Chondrocyte (in vitro differentiated cells): Measurements from ENCODE around the gene CACNG6. TPM values are rescaled to one million over a fixed set of nuclear protein-coding genes. Genes with fewer than 3 reads are reported as not detected.
"Not testable (repeated sequence)": the region's sequence is repeated elsewhere in the genome, so short reads cannot be mapped to it uniquely, and the experiment has no call there.

Source experiments
- DNase-seq: peaks from one replicate; pipeline ENCODE4 v3.0.0; 2021; ENCODE audit warnings: mixed read lengths, low spot score
- H3K27ac Mint-ChIP-seq: one replicate; pipeline ENCODE4 v1.8.0; 2021; ENCODE audit warnings: mild to moderate bottlenecking, moderate library complexity, mixed read lengths; ENCODE audit not compliant: unreplicated experiment
- H3K27me3 Mint-ChIP-seq: 2 replicates; pipeline ENCODE4 v1.8.0; 2021; ENCODE audit warnings: low read depth, mixed read lengths
- H3K36me3 Mint-ChIP-seq: 2 replicates; pipeline ENCODE4 v1.8.0; 2021; ENCODE audit warnings: low read depth, mixed read lengths
- H3K4me1 Mint-ChIP-seq: 2 replicates; pipeline ENCODE4 v1.8.0; 2021; ENCODE audit warnings: low read depth, mild to moderate bottlenecking, mixed read lengths
- H3K4me3 Mint-ChIP-seq: one replicate; pipeline ENCODE4 v1.8.0; 2021; ENCODE audit warnings: mild to moderate bottlenecking, moderate library complexity, mixed read lengths; ENCODE audit not compliant: unreplicated experiment
- H3K9me3 Mint-ChIP-seq: 2 replicates; pipeline ENCODE4 v1.8.0; 2021; ENCODE audit warnings: low read depth, mixed read lengths
- CTCF ChIP-seq: fragments of 200-600 bp; sonication (generic); IDR thresholded peaks from 2 replicates; pipeline ENCODE4 v1.5.0; 2021; ENCODE audit warnings: antibody characterized with exemption, mild to moderate bottlenecking, moderate library complexity
- total RNA-seq: library from RNA; stranded (reverse); gene quantifications from 3 replicates; pipeline ENCODE4 v1.2.1, GENCODE V29; 2021

The CACNG6 gene
- total RNA-seq, 1 donor from 2014 or later: not detected

GRCh38 chr19:53945998-53946397 lies 45.4 kb upstream of the CACNG6 start:
- no peak overlapping the region for H3K4me3 Mint-ChIP-seq
- no peak for TF ChIP-seq CTCF
- H3K4me1 Mint-ChIP-seq: no peaks in the 10 kb centered on the region
- H3K27me3 Mint-ChIP-seq: peaks cover 38% of the 10 kb centered on the region
- no peak for DNase-seq
- H3K36me3 Mint-ChIP-seq: no peaks in the 10 kb centered on the region
- no peaks in the 10 kb centered on the region for H3K9me3 Mint-ChIP-seq
- no peak overlapping the region for H3K27ac Mint-ChIP-seq

GRCh38 chr19:53947624-53948023 lies 43.8 kb upstream of the CACNG6 start:
- TF ChIP-seq CTCF: no peak
- Mint-ChIP-seq H3K27me3 (peaks cover 30% of the 10 kb centered on the region), H3K27ac (no peak overlapping the region), H3K4me3 (no peak overlapping the region), H3K4me1 (no peaks in the 10 kb centered on the region), H3K36me3 (no peaks in the 10 kb centered on the region), H3K9me3 (no peaks in the 10 kb centered on the region)
- DNase-seq: no peak

GRCh38 chr19:53948611-53949010 lies 42.8 kb upstream of the CACNG6 start:
- not testable (repeated sequence) for H3K27ac Mint-ChIP-seq, H3K36me3 Mint-ChIP-seq, H3K9me3 Mint-ChIP-seq, H3K4me1 Mint-ChIP-seq, DNase-seq, H3K4me3 Mint-ChIP-seq
- peaks cover 23% of the 10 kb centered on the region for H3K27me3 Mint-ChIP-seq

GRCh38 chr19:53951436-53951835 lies 40.0 kb upstream of the CACNG6 start:
- no peak for DNase-seq
- no peaks in the 10 kb centered on the region for H3K36me3 Mint-ChIP-seq
- peaks cover 4% of the 10 kb centered on the region for H3K9me3 Mint-ChIP-seq
- TF ChIP-seq CTCF: no peak
- H3K27me3 Mint-ChIP-seq: peaks cover 14% of the 10 kb centered on the region
- no peaks in the 10 kb centered on the region for H3K4me1 Mint-ChIP-seq
- no peak overlapping the region for H3K27ac Mint-ChIP-seq
- no peak overlapping the region for H3K4me3 Mint-ChIP-seq

GRCh38 chr19:53951947-53952346 lies 39.5 kb upstream of the CACNG6 start:
- no peak overlapping the region for H3K4me3 Mint-ChIP-seq

More at GRCh38 chr19:53951947-53952346, 39.5 kb upstream of the CACNG6 start:
- Mint-ChIP-seq H3K4me1 (no peaks in the 10 kb centered on the region), H3K27me3 (peaks cover 17% of the 10 kb centered on the region), H3K27ac (no peak overlapping the region), H3K36me3 (no peaks in the 10 kb centered on the region), H3K9me3 (peaks cover 4% of the 10 kb centered on the region)
- TF ChIP-seq CTCF: no peak
- DNase-seq: no peak
